ENCODE data around the gene TLK1. TPM values are rescaled to one million over a fixed set of nuclear protein-coding genes. Genes with fewer than 3 reads are reported as not detected.

The TLK1 gene
- total RNA-seq, 2 donors from 2014 or later: 85.4 to 85.8 TPM

DNA sequence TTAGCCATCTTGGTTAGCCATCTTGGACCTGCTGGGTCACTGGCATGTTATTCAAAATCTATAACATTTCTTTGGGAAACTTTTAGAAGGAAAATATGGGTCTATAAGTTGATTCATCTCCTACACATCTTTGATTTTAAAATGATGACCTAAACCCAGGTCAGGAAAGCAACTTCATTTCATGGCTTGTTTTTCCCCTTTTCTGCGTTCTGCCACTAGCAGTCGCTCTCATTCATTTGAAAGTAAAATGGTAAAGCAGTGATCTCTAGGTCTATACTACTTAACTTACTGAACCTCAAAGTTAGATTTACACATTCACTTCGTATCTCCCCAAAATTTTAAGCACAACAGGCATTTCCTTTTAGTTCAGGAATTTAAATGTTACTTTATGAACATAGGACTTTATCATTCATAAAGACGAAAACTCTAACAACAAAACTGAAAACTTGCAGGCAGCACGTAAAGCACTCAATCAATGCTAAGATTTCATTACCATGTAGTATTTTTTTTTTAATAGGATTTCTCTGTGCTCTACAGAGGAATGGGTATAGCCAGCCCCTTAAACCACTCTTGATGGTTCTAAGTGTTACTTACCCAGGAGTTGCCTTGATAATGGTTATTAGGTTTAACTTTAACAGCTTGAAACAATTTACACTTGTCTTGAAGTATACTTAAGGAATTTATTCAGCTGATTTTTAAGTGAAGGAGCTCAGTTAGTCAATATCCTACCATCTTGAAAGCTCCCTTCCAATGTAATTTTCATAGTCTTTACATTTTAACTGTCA lies 169.1 kb downstream of the TLK1 start:
- Histone ChIP-seq H3K36me3 (ENCODE audit: control insufficient read depth, insufficient read depth, low read length) (peaks cover 74% of the 10 kb centered on the region), H3K9me3 (ENCODE audit: control insufficient read depth, low read length) (no peaks in the 10 kb centered on the region), H3K9ac (ENCODE audit: extremely low read depth, low read length, poor library complexity, severe bottlenecking) (no peak overlapping the region), H3K4me1 (ENCODE audit: control insufficient read depth, insufficient read depth, low read length) (peaks cover 5% of the 10 kb centered on the region), H3K27ac (ENCODE audit: low read depth, low read length) (no peak overlapping the region), H3K4me3 (ENCODE audit: low read length) (no peak overlapping the region), H3K27me3 (ENCODE audit: control insufficient read depth, insufficient read depth, low read length, poor library complexity, severe bottlenecking) (no peaks in the 10 kb centered on the region)
- no peak for DNase-seq
- Mint-ChIP-seq H3K4me1 (peaks cover 12% of the 10 kb centered on the region), H3K27me3 (ENCODE audit: insufficient read depth) (no peaks in the 10 kb centered on the region), H3K4me3 (no peak overlapping the region), H3K36me3 (ENCODE audit: low read depth) (peaks cover 54% of the 10 kb centered on the region), H3K27ac (peak overlapping the region; percentile 42), H3K9me3 (no peaks in the 10 kb centered on the region)
- 83 to 97% methylated on average over 4 to 5 of the region's 5 CpGs for WGBS, 2 experiments (ENCODE audit: insufficient coverage in 1 of 2, insufficient read length in 1 of 2)
- TF ChIP-seq, protein P1, sequence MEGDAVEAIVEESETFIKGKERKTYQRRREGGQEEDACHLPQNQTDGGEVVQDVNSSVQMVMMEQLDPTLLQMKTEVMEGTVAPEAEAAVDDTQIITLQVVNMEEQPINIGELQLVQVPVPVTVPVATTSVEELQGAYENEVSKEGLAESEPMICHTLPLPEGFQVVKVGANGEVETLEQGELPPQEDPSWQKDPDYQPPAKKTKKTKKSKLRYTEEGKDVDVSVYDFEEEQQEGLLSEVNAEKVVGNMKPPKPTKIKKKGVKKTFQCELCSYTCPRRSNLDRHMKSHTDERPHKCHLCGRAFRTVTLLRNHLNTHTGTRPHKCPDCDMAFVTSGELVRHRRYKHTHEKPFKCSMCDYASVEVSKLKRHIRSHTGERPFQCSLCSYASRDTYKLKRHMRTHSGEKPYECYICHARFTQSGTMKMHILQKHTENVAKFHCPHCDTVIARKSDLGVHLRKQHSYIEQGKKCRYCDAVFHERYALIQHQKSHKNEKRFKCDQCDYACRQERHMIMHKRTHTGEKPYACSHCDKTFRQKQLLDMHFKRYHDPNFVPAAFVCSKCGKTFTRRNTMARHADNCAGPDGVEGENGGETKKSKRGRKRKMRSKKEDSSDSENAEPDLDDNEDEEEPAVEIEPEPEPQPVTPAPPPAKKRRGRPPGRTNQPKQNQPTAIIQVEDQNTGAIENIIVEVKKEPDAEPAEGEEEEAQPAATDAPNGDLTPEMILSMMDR (conservative IDR thresholded peaks at IDR 0.05): peak; percentile 59

GRCh38 chr2:170986566-170987258 lies 174.0 kb downstream of the TLK1 start:
- Histone ChIP-seq H3K9me3 (ENCODE audit: control insufficient read depth, low read length) (peaks cover 7% of the 10 kb centered on the region), H3K9ac (ENCODE audit: extremely low read depth, low read length, poor library complexity, severe bottlenecking) (no peak overlapping the region), H3K27me3 (ENCODE audit: control insufficient read depth, insufficient read depth, low read length, poor library complexity, severe bottlenecking) (no peaks in the 10 kb centered on the region), H3K4me1 (ENCODE audit: control insufficient read depth, insufficient read depth, low read length) (peaks cover 2% of the 10 kb centered on the region), H3K27ac (ENCODE audit: low read depth, low read length) (no peak overlapping the region), H3K36me3 (ENCODE audit: control insufficient read depth, insufficient read depth, low read length) (peaks cover 55% of the 10 kb centered on the region), H3K4me3 (ENCODE audit: low read length) (no peak overlapping the region)
- Mint-ChIP-seq H3K9me3 (peaks cover 20% of the 10 kb centered on the region), H3K4me1 (peaks cover 22% of the 10 kb centered on the region), H3K27me3 (ENCODE audit: insufficient read depth) (no peaks in the 10 kb centered on the region), H3K27ac (no peak overlapping the region), H3K36me3 (ENCODE audit: low read depth) (peaks cover 55% of the 10 kb centered on the region), H3K4me3 (no peak overlapping the region)
- TF ChIP-seq, protein P1 (conservative IDR thresholded peaks at IDR 0.05): no peak
- DNase-seq: no peak
- WGBS, 2 experiments (ENCODE audit: insufficient coverage in 1 of 2, insufficient read length in 1 of 2): 96 to 97% methylated on average over 5 to 8 of the region's 8 CpGs

GRCh38 chr2:170985407-170985806 lies 175.3 kb downstream of the TLK1 start:
- Mint-ChIP-seq H3K36me3 (ENCODE audit: low read depth) (peaks cover 46% of the 10 kb centered on the region), H3K27me3 (ENCODE audit: insufficient read depth) (no peaks in the 10 kb centered on the region), H3K9me3 (peaks cover 23% of the 10 kb centered on the region), H3K4me3 (no peak overlapping the region), H3K27ac (no peak overlapping the region), H3K4me1 (peaks cover 30% of the 10 kb centered on the region)
- Histone ChIP-seq H3K27me3 (ENCODE audit: control insufficient read depth, insufficient read depth, low read length, poor library complexity, severe bottlenecking) (no peaks in the 10 kb centered on the region), H3K4me1 (ENCODE audit: control insufficient read depth, insufficient read depth, low read length) (peaks cover 2% of the 10 kb centered on the region), H3K27ac (ENCODE audit: low read depth, low read length) (no peak overlapping the region), H3K36me3 (ENCODE audit: control insufficient read depth, insufficient read depth, low read length) (peaks cover 42% of the 10 kb centered on the region), H3K4me3 (ENCODE audit: low read length) (no peak overlapping the region), H3K9me3 (ENCODE audit: control insufficient read depth, low read length) (peaks cover 7% of the 10 kb centered on the region), H3K9ac (ENCODE audit: extremely low read depth, low read length, poor library complexity, severe bottlenecking) (no peak overlapping the region)
- TF ChIP-seq, protein P1 (conservative IDR thresholded peaks at IDR 0.05): no peak
- no peak for DNase-seq
- 92 to 96% methylated on average over 4 to 5 of the region's 5 CpGs for WGBS, 2 experiments (ENCODE audit: insufficient coverage in 1 of 2, insufficient read length in 1 of 2)

All from endodermal cell (in vitro differentiated cells).